GM18867 (cell line): Measurements from ENCODE around the gene ZNF69.
"Not testable (repeated sequence)": the region's sequence is repeated elsewhere in the genome, so short reads cannot be mapped to it uniquely, and the experiment has no call there.

Experiments
- ATAC-seq: cut with Tn5 transposase; IDR thresholded peaks from one replicate; pipeline ENCODE4 v1.9.1; 2021; ENCODE audit warnings: mild to moderate bottlenecking, moderate library complexity; ENCODE audit not compliant: unreplicated experiment

Gene ZNF69

DNA sequence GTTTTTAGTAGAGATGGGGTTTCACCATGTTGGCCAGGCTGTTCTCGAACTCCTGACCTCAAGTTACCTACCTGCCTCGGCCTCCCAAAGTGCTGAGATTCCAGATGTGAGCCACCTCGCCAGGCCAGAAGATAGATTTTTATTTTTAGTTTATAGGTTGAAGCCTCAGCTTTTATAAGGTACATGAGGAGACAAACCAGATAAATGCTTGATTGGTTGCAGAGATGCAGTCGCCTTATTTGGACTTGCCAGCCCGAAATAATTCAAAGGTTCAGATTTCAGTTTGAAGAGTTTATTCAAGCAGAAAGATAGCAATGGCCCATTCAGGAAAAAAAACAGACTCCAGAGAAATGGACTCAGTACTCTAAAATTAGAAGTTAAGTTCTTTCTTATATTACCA, 3.1 kb downstream of the ZNF69 start:
- no peak for ATAC-seq

DNA sequence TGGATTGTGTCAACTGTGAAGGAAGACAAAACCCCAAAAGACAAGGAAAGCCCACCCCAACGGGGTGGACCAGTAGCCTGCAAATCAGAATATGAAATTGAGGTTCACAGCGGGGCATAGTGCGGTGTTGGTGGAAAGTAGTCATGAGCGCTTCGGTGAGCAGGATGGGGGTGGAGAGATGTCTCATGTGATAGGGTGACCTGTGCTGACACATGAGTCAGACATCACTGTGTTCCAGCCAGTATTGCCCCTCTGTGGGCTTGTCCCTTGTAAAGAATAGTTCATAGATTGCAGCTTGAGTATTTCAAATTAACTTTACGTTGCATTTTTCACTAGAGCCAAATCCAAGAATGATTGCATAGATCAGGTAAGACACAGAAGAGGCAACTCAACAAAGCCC, 7.3 kb downstream of the ZNF69 start:
- ATAC-seq = no peak

DNA sequence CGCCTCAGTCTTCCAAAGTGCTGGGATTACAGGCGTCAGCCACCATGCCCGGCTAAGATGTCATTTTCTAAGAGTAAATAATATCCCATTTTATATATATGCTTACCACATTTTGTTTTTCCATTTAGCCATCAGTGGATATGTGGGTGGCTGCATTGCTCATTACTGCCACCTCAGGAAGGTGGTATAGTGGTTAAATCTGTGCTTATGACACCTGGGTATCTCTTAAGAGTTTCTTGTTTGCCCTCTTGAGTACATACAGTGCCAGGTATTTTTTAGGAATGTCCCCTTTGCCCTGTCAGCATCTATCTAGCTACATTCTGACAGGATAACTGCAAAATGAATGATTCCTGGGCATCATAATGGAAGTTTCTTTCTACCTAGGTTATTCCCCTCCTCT, 14.6 kb downstream of the ZNF69 start:
- no peak for ATAC-seq

DNA sequence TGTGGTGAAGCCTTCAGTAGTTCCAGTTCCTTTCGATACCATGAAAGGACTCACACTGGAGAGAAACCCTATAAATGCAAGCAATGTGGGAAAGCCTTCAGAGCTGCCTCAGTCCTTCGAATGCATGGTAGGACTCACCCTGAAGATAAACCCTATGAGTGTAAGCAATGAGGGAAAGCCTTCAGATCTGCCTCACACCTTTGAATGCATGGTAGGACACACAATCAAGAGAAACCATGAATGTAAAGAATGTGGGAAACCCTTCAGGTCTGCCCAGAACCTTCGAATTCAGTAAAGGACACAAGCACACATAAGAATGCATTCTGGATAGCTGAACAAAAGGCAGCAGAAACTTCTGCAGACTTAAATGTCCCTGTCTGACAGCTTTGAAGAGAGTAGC, 18.3 kb downstream of the ZNF69 start:
- no peak for ATAC-seq

DNA sequence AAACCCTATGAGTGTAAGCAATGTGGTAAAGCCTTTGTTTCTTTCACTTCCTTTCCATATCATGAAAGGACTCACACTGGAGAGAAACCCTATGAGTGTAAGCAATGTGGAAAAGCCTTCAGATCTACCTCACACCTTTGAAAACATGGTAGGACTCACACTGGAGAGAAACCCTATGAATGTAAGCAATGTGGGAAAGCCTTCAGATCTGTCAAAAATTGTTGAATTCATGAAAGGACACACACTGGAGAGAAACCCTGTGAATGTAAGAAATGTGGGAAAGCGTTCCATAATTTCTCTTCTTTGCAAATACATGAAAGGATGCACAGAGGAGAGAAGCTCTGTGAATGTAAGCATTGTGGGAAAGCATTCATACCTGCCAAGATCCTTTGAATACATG, 24.4 kb downstream of the ZNF69 start:
- ATAC-seq = not testable (repeated sequence)

DNA sequence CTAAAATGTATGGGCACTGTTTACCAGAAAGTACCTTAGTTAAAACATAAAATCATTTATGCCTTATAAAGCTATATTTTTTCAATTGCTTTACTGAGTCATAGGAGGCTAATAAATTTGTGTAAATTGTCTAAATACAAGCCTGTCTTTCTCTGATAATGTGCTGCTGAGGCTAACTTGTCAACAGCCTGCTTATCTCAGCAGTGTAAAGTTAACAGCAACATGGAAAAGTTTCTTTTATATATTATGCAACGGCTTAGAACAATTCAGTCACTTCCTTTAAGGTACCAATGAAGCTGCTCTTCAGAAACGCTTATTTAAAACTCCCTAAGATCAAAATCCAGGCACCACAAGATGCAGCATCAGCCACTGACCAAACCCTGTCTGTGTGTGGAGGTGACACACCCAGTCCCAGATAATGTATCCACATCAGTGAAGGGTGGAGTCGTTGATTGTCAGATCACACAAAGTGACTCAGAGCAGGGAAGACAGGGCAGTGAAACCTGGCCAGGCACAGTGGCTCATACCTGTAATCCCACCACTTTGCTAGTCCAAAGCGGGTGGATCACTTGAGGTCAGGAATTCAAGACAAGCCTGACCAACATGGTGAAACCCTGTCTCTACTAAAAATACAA, 27.0 kb downstream of the ZNF69 start:
- ATAC-seq = not testable (repeated sequence)

DNA sequence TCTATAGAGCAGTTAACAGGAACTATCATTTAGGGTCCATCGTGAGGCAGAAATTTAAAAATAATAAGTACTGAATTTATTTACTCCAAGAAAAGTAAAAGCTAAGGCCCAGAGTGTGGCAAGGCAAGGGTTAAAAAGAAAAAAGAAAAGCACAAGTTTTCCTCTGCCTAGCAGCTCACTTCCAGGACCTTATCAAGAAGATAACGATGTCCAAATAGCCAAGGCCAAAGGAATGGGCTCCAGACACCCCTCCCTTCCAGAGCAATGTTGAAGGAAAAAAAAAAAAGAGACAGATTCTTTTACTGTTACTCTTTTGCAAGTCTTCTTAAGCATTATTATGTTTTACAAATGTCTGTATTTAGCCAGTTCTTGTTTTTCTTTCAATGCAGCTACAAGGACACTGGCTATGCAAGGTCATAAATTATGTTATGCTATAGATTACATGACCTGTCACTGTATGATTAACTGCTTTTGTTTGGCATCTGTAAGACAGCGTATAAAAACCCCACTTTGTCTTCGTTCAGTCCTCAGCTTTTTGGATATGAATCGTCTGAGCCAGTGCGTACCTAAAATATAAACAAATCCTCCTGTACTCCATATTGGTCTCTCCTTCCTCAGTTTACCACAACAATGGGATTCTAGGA, 34.4 kb downstream of the ZNF69 start:
- no peak for ATAC-seq

DNA sequence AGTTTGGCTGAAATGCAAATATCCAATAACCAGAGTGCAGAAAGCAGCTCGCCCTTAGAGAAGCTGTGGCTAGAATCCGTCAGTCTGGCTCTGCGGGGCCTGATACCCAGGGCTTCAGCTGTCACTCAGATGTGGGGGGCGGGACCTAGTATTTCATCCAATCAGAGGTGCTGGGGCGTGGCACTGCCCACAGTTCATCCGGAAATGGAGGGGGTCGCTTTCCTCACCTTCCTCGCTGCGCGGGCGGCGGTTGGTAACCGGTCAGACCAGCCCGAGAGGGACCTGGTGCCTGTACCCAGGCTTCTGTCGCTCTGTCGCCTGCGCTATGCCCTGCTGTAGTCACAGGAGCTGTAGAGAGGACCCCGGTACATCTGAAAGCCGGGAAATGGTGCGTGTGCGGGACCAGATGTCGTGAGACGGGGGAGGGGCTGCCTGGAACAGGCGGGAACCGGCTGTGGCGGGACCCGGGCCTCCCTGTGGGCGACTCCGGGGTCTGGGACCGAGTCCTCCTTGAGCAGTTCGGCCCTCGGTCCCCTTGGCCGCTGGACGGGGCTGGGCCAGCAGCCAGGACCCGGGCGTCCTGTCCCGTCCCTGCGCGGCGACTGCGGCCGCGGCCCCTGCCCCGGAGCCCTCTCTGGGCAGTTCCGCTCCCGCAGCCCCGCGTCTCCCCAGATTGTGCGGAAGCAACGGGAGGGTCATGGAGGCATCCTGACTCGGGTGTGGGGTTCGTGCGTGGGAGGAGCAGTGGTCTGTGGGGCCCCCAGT, 37.5 kb downstream of the ZNF69 start, which contains the start of gene ZNF700:
Gene ZNF700 (plus strand): TSS at position 222 of the 765 bp plus-strand sequence. CDS start 104 bp downstream, at position 326.
- peak; percentile 86 for ATAC-seq

DNA sequence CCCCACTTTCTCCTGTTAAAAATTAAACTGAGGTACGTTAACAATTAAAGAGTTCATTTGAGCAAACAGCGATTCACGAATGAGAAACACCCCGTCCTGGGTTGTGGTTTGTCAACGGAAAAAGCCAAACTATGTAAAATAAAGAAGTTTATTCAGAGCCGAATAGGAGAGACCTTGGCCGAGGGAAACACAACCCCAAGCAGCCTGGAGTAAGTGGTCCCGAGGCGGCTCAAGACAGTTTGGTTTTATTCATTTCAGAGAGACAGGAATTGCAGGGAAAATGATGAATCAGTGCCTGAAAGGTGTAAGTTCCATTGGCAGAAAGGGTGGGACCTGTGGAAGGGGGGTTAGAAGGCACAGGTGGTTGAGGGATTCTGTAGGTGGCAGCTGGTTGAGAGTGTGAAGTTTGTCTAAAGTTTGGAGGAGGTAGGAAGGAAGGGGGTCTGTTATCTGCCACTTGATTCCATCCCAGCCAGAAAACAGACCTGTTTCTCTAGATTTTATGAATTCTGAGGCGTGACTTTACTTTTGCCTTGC, 38.1 kb downstream of the ZNF69 start:
- not testable (repeated sequence) for ATAC-seq

DNA sequence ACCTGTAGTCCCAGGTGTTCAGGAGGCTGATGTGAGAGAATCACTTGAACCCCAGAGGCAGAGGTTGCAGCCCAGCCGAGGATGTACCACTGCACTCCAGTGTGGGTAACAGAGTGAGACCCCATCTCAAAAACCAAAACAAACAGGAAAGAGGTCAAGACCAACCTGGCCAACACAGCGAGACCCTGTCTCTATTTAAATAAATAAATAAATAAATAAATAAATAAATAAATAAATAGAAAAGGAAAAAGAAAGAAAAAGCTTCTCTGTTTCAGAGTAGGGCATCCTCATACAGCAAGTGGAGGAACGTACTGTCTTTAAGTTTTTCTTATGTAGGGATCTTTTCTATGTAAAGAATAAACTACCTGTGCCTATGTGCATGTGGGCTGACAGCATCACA, 39.6 kb downstream of the ZNF69 start:
- no peak for ATAC-seq

DNA sequence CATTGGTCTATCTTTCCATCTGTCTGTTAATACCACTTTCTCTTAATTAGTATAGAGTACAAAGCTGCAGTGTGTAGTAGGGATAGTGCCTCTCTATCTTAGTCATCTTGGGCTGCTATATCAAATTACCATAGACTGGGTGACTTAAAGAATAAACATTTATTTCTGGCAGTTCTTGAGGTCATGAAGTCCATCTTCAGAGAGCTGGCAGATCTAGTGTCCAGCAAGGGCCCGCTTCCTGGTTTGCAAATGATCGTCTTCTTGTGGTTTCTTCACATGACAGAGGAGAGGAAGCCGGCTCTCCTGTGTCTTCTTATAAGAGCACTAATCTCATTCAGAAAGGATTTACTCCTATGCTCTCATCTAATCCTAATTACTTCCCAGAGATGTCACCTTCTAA, 43.5 kb downstream of the ZNF69 start:
- ATAC-seq = no peak

DNA sequence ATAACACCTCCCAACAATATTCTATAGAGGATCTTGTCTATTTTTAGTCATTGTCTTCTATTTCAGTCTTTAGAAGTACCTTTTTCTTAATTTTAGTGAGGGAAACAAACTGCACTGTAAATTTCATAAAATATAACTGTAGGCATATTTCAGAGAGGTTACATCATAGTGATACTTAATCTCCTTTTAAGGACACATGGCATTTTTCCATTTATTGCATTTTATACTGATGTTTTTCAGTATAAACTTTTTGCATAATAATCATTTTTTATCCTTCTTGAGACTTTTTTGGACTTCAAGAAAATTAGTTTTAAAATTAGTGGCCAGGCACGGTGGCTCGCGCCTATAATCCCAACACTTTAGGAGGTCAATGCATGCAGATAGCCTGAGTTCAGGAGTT, 43.9 kb downstream of the ZNF69 start:
- no peak for ATAC-seq

DNA sequence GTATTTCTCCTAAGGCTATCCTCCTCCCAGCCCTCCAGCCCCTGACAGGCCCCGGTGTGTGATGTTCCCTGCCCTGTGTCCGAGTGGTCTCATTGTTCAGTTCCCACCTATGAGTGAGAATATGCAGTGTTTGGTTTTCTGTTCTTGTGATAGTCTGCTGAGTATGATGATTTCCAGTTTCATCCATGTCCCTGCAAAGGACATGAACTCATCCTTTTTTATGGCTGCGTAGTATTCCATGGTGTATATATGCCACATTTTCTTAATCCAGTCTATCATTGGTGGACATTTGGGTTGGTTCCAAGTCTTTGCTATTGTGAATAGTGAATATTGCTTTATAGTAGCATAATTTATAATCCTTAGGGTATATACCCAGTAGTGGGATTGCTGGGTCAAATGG, 48.2 kb downstream of the ZNF69 start:
- ATAC-seq = not testable (repeated sequence)

DNA sequence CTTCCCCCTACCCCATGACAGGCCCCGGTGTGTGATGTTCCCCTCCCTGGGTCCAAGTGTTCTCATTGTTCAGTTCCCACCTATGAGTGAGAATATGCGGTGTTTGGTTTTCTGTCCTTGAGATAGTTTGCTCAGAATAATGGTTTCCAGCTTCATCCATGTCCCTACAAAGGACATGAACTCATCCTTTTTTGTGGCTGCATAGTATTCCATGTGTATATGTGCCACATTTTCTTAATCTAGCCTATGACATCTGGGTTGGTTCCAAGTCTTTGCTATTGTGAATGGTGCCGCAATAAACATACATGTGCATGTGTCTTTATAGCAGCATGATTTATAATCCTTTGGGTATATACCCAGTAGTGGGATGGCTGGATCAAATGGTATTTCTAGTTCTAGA, 50.8 kb downstream of the ZNF69 start:
- not testable (repeated sequence) for ATAC-seq

DNA sequence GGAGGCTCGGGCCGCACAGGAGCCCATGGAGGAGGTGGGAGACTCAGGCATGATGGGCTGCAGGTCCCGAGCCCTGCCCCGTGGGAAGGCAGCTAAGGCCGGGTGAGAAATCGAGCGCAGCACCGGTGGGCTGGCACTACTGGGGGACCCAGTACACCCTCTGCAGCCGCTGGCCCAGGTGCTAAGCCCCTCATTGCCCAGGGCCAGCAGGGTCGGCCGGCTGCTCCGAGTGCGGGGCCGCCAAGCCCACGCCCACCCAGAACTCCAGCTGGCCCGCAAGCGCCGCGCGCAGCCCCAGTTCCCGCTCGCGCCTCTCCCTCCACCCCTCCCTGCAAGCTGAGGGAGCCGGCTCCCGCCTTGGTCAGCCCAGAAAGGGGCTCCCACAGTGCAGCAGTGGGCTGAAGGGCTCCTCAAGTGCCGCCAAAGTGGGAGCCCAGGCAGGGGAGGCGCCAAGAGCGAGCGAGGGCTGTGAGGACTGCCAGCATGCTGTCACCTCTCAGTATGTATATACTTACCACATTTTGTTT, 53.8 kb downstream of the ZNF69 start:
- not testable (repeated sequence) for ATAC-seq

DNA sequence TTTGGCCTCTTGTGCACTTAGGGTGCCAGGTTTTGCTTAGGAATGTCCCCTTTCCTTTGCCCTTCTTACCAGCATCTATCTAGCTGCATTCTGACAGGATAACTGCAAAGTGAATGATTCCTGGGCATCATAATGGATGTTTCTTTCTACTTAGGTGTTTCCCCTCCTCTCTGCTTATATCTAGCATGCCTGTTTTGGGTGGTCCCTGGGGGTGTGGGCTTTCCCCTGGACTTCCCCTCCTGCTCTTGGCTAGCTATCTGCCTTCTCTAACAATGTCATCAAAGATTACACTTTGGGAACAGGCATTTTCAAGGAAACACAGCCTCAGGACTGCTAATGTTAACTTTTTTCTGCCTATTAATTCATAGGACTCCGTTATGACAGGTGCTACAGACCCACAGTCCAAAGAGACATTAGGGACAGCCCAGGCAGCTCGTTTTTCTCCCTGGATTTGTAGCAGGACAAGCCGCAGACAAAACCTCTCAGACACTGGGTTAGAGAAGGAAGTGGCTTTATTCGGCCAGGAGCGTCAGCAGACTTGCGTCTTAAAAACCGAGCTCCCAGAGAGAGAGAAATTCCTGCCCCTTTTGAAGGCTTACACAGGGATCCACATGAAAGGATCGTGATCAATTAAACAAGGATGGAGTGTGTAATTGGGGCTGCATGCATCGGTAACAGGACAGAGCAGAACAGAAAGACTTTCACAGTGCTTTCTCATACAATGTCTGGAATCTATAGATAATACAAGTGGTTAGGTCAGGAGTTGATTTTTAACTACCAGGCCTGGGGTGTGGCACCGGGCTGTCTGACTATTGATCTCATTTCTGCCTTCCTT, 54.6 kb downstream of the ZNF69 start:
- no peak for ATAC-seq

DNA sequence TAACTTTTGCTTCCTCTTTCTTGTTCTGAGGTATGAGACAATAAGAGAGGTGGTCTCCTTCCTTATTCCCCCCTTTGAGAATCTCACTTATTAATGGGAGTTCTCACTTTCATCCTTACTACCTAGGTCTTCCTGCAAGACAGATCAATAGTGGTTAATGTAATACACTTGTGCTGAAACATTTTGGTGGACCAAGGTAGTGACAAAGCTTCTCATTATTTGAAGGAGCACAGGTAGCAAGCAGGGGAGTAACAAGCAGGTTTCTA, 55.2 kb downstream of the ZNF69 start:
- no peak for ATAC-seq

DNA sequence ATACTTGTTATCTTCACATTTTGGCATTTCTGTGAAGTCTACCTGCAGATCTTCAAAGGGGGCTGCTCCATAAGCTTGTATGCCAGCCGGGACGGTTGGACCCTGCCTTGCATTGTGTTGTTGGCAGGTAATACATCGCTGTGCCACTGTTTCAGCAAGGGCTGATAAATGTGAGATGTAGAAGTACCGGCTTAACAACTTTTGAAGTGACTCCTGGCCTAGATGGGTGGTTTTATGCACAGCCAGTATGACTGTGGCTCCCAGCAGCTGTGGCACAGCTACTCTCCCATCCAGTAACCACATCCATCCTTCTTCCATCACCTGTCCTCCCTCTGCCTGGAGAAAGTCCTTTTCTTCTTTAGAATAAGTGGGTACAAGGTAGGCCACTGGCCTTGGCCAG, 57.1 kb downstream of the ZNF69 start:
- no peak for ATAC-seq

DNA sequence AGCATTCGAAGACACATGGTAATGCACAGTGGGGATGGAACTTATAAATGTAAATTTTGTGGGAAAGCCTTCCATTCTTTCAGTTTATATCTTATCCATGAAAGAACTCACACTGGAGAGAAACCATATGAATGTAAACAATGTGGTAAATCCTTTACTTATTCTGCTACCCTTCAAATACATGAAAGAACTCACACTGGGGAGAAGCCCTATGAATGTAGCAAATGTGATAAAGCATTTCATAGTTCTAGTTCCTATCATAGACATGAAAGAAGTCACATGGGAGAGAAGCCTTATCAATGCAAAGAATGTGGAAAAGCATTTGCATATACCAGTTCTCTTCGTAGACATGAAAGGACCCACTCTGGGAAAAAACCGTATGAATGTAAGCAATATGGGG, 61.1 kb downstream of the ZNF69 start:
- no peak for ATAC-seq

DNA sequence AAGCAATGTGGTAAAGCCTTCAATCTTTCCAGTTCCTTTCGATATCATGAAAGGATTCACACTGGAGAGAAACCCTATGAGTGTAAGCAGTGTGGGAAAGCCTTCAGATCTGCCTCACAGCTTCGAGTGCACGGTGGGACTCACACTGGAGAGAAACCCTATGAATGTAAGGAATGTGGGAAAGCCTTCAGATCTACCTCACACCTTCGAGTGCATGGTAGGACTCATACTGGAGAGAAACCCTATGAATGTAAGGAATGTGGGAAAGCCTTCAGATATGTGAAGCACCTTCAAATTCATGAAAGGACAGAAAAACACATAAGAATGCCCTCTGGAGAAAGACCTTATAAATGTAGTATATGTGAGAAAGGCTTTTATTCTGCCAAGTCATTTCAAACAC, 61.6 kb downstream of the ZNF69 start:
- ATAC-seq = no peak

DNA sequence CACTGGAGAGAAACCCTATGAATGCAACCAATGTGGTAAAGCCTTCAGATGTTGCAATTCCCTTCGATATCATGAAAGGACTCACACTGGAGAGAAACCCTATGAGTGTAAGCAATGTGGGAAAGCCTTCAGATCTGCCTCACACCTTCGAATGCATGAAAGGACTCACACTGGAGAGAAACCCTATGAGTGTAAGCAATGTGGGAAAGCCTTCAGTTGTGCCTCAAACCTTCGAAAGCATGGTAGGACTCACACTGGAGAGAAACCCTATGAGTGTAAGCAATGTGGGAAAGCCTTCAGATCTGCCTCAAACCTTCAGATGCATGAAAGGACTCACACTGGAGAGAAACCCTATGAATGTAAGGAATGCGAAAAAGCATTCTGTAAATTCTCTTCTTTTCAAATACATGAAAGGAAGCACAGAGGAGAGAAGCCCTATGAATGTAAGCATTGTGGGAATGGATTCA, 62.1 kb downstream of the ZNF69 start:
- ATAC-seq = not testable (repeated sequence)
